AG08395 (cell line): ENCODE measurements around the gene NARS2.

Experiments used
- DNase-seq: peaks from one replicate; pipeline ENCODE4 v3.0.0; 2012; ENCODE audit warnings: mixed read lengths, low spot score

NARS2 gene

DNA sequence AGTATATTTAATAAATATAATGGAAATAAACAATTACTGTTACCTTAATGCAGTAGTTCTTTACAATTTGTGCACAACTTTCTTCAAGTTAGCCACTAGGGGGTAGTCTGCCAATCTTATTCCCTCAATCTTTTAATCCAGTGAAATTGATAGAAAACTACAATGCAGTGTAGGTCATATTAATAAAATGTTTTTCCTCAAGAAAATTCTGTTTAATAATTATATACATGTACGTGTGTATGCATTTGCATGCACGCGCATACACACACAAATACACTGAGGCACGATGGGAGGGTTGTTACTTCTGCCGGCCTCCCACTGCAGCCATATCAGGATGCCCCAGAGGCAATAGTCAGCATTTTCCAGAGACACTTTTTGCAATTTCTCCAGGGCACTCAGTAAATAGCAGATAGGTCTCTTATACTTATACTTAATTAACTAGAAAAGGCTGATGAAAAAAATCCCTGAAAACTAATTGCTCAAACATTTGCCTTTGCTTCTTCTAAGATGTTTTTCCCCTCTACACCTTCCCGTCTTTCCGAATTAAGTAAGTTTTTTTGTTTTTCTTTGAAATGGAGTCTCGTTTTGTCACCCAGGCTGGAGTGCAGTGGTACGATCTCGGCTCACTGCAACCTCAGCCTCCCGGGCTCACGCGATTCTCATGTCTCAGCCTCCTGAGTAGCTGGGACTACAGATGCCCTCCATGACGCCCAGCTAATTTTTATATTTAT lies 160.2 kb downstream of the NARS2 start:
- DNase-seq: peak; percentile 43

DNA sequence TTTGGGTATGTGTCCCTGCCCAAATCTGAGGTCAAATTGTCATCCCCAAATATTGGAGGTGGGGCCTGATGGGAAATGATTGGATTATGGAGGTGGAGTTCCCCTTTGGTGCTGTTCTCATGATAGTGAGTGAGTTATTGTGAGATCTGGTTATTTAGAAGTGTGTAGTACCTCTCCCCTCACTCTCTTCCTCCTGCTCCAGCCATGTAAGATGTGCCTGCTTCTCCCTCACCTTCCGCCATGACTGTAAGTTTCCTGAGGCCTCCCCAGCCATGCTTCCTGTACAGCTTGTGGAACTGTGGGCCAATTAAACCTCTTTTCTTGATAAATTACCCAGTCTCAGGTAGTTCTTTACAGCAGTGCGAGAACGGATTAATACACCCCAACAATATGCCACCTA lies 166.0 kb downstream of the NARS2 start:
- no peak for DNase-seq

DNA sequence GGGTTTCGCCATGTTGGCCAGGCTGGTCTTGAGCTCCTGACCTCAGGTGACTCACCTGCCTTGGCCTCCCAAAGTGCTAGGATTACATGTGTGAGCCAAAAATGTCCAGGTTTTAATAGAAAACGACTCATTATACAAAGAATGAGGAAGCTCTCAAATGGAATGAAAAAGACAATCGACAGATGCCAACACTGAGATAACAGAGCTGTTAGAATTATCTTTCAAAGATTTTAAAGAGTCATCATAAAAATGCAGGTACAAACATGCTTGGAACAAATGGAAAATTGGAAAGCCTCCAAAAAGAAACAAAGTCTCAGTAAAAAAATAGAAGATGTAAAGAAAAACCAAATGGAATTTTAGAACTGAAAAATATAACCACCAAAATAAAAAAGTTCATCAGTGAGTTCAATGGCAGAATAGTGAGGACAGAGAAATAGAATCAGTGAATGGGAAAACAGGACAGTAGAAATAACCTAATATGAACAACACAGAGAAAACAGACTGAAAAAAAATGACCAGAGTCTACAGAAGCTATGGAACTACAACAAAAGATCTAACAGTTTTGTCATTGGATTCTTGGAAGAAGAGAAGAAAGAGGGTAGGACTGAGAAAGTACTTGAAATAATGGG lies 168.0 kb downstream of the NARS2 start:
- DNase-seq: no peak

DNA sequence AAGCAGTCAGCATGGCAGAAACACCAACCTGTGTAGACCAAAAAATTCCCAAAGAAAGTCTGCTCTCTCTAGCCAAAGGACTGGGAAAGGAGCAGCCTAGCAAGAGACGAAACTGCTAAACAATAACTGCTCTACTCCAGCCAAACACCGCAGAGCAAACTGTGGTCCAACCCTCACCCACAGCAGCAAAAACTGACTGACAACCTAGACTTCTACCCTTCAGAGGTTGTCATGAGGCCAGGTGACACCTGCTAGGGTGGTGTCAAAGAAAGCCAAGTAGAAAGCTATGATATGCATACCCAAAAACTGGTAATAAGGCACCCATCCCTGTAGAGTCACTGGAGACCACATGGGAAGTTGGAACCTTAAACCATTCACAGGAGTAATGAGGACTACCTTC lies 168.9 kb downstream of the NARS2 start:
- DNase-seq: no peak

- DNase-seq: no peak
Observed at GRCh38 chr11:78403781-78404180, 170.9 kb downstream of the NARS2 start.

- no peak for DNase-seq
Observed at GRCh38 chr11:78402847-78403246, 171.8 kb downstream of the NARS2 start.

GRCh38 chr11:78400702-78401101 lies 174.0 kb downstream of the NARS2 start:
- DNase-seq: no peak

DNA sequence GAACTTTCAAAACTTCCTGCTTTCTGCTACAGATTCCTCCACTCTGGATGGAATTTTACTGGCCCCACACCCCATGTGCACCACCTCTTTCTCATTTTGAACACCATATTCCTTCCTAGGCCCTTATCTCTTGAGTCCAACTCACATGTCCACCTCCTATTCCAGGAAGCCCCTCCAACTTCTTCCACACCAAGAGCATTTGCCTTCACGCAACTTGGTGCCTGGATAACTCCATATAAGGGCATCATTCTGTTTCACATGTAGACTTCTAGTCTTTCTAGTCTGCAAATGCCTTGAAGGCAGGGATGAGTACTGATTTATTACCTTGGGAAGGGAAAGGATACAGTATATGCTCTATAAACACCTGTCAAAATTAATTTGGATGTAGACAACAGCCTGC lies 174.5 kb downstream of the NARS2 start:
- no peak for DNase-seq

- DNase-seq: no peak
Observed at GRCh38 chr11:78399136-78399535, 175.5 kb downstream of the NARS2 start.

GRCh38 chr11:78398715-78399114 lies 175.9 kb downstream of the NARS2 start:
- DNase-seq: no peak

- DNase-seq: no peak
Observed at GRCh38 chr11:78397398-78397797, 177.3 kb downstream of the NARS2 start.

DNA sequence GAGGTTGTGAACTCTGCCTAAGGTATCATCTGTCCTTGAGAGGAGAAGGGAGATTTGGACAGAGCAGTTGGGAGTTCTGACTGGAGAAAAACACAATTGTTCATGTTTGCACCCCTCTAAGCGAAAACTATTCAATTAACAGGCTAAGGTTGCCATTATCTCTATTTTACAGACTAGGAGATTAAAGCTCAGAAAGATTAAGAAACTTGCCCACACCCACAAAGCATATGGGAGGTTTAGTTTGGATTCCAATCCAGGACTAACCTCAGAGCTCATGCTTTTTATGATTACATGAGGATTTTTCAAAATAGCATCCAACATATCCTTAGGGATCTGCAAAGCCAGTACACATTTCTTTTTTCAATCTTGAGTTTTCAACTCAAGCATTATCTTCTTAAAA lies 179.1 kb downstream of the NARS2 start:
- no peak for DNase-seq

DNA sequence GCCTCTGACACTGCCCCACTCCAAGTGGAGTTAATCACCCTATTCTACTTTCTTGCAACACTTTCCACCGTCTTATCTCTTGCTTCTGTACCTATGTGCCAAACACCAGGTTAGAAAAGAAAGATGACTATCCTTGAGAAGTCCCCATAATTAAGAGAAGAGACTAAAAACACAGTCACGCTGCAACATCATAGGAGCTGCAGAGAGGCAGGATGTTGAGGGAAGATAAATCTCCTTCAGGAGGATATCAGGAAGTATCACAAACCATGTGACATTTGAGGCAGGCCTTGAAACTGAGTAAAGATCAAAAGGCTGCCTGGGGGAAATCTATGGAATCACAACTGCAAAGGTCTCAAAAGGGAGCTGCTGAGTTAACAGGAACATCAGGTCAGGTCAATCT lies 181.8 kb downstream of the NARS2 start:
- no peak for DNase-seq

- no peak for DNase-seq
Observed at GRCh38 chr11:78391424-78391823, 183.2 kb downstream of the NARS2 start.

DNA sequence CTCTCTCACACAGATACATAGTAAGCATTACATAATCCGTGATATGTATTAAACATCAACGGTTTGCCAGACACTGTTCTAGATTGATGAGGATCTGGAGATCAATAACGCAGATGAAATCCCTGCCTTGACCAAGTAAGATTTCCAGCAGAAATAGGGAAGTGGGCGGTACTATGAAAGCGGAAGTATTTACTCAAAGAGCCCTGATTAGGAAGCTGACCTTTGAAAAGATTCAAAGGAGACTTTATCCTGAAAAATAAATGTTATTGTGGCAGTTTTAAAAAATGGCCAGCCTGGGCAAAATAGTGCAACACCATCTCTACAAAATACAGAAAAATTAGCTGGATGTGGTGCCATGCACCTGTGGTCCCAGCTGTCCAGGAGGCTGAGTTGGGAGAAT lies 183.9 kb downstream of the NARS2 start:
- no peak for DNase-seq

- no peak for DNase-seq
Observed at GRCh38 chr11:78386215-78386941, 188.3 kb downstream of the NARS2 start.
